ENCODE results near the gene HOXA13.

The HOXA13 gene

GRCh38 chr7:27202018-27202861, 2.3 kb upstream of the HOXA13 start:
- in situ Hi-C loops (cut with HindIII; ENCODE audit: low sequenced_read_pairs): no loop called here
- no peak for DNase-seq (ENCODE audit: low read depth, low spot score)
- no peak overlapping the region for H3K4me3 ChIP-seq (ENCODE audit: low read depth, low read length)
- no peak for TF ChIP-seq CTCF (IDR thresholded peaks at IDR 0.05; ENCODE audit: low read depth, low read length)

GRCh38 chr7:27201580-27202017, 1.7 kb upstream of the HOXA13 start:
- H3K4me3 ChIP-seq (ENCODE audit: low read depth, low read length): no peak overlapping the region
- in situ Hi-C loops (cut with HindIII; ENCODE audit: low sequenced_read_pairs): no loop called here
- no peak for DNase-seq (ENCODE audit: low read depth, low spot score)
- TF ChIP-seq CTCF (IDR thresholded peaks at IDR 0.05; ENCODE audit: low read depth, low read length): no peak

- in situ Hi-C loops (cut with HindIII; ENCODE audit: low sequenced_read_pairs): no loop called here
- DNase-seq (ENCODE audit: low read depth, low spot score): no peak
Measured at GRCh38 chr7:27200761-27201579, 1.1 kb upstream of the HOXA13 start.

GRCh38 chr7:27198871-27199801, 755 bp downstream of the HOXA13 start:
- in situ Hi-C loops (cut with HindIII; ENCODE audit: low sequenced_read_pairs): no loop called here
- TF ChIP-seq CTCF (IDR thresholded peaks at IDR 0.05; ENCODE audit: low read depth, low read length): no peak
- DNase-seq (ENCODE audit: low read depth, low spot score): no peak
- no peak overlapping the region for H3K4me3 ChIP-seq (ENCODE audit: low read depth, low read length)

More at GRCh38 chr7:27200761-27201579, 1.1 kb upstream of the HOXA13 start:
- no peak overlapping the region for H3K4me3 ChIP-seq (ENCODE audit: low read depth, low read length)
- no peak for TF ChIP-seq CTCF (IDR thresholded peaks at IDR 0.05; ENCODE audit: low read depth, low read length)

- no peak overlapping the region for H3K4me3 ChIP-seq (ENCODE audit: low read depth, low read length)
- no peak for TF ChIP-seq CTCF (IDR thresholded peaks at IDR 0.05; ENCODE audit: low read depth, low read length)
- no peak for DNase-seq (ENCODE audit: low read depth, low spot score)
- in situ Hi-C loops (cut with HindIII; ENCODE audit: low sequenced_read_pairs): no loop called here
Measured at GRCh38 chr7:27198138-27198841, 1.6 kb downstream of the HOXA13 start.
